Suprapubic skin (tissue), 3 donors: Measurements from ENCODE around the gene WDR54.

Experiments
- CTCF ChIP-seq, 2 donors: fragments of 200-600 bp in 1 of 2; fragments of 450-650 bp in 1 of 2; sonication (generic) in 1 of 2; IDR thresholded peaks; one replicate each; pipeline ENCODE4 v1.5.1; 2016 to 2019; ENCODE audit warnings: antibody characterized with exemption in 2 of 2, mild to moderate bottlenecking in 1 of 2, moderate library complexity in 1 of 2
- POLR2AphosphoS5 ChIP-seq, 3 donors: sonication (generic); formaldehyde crosslinking; IDR thresholded peaks; one replicate each; pipeline ENCODE4 v1.6.1; 2017; ENCODE audit warnings: antibody characterized with exemption in 3 of 3

- TF ChIP-seq CTCF (IDR thresholded peaks at IDR 0.05): no peak
- no peak for TF ChIP-seq POLR2AphosphoS5 (IDR thresholded peaks at IDR 0.05)
Measured at GRCh38 chr2:74373221-74373676, 48.3 kb upstream of the WDR54 start.
